Myocyte (in vitro differentiated cells): ENCODE data around the gene RAET1G. TPM values are rescaled to one million over a fixed set of nuclear protein-coding genes. Genes with fewer than 3 reads are reported as not detected.

ENCODE experiments used
- DNase-seq: peaks from one replicate; pipeline ENCODE4 v3.0.0-alpha.2; 2012; ENCODE audit warnings: low read depth
- total RNA-seq: library from RNA; depleted of rRNA; stranded (reverse); fragments of >200 nt; gene quantifications from 2 replicates; pipeline ENCODE4 v1.2.3, GENCODE V29; 2014

RAET1G gene
- total RNA-seq, 1 donor from 2014 or later: not detected

GRCh38 chr6:149869275-149869892 is 53.5 kb downstream of the RAET1G start:
- DNase-seq: no peak

- DNase-seq: no peak
Observed at GRCh38 chr6:149867876-149868640, 54.9 kb downstream of the RAET1G start.

Other genes starting within 250 kb of the RAET1G start
- gene LATS1, start 205.0 kb downstream of the RAET1G start, total RNA-seq: 13.5 and 13.8 TPM in 2 replicates
- gene NUP43, start 176.6 kb downstream of the RAET1G start, total RNA-seq: 33.2 and 51.5 TPM in 2 replicates
- gene PCMT1, start 173.4 kb downstream of the RAET1G start, total RNA-seq: 114 and 213 TPM in 2 replicates
- gene LRP11, start 58.8 kb downstream of the RAET1G start, total RNA-seq: 53.2 and 62.7 TPM in 2 replicates
- 4.1 and 6.8 TPM in 2 replicates for gene RAET1E, start 25.0 kb downstream of the RAET1G start, total RNA-seq
- gene ULBP2, start 18.9 kb upstream of the RAET1G start, total RNA-seq: 5.8 and 6.6 TPM in 2 replicates
- 0.16 and 0.26 TPM in 2 replicates for gene ULBP1, start 40.8 kb upstream of the RAET1G start, total RNA-seq
- not detected in 2 replicates for gene RAET1L, start 102.4 kb upstream of the RAET1G start, total RNA-seq
- gene ULBP3, start 146.0 kb upstream of the RAET1G start, total RNA-seq: 6.7 and 8.5 TPM in 2 replicates
- gene PPP1R14C, start 219.9 kb upstream of the RAET1G start, total RNA-seq: not detected in 2 replicates